NOMO-1 (cell line): Measurements from ENCODE around the gene SRL.

Source experiments
- DNase-seq, 2 experiments: peaks; one replicate each; lab custom pipeline; 2025; ENCODE audit not compliant: unreplicated experiment in 2 of 2; lab: John Stamatoyannopoulos, UW

Gene SRL

DNA sequence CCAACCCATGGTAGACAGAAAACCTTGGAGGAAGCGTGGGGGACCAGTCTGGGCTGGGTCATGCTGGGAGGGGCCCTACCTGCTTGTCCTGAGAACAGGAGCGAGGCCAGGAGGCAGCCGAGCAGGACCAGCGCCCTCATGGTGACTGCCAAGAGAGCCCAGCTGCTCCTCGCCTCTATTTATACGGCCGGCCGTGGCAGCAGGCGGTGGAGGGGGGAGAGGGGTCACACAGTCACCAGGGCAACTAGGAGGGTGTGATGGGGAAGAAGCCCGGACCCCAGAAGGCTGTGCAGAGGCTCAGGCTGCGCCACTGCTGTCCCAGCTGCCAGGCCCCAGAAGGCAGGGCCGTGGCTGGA lies at the start of gene SRL:
SRL (minus strand) TSS at position 153 of the 356 bp plus-strand sequence; CDS start at position 140, 13 bp downstream.
- DNase-seq = no peak

GRCh38 chr16:4290236-4290830 lies 48.5 kb upstream of the SRL start:
- DNase-seq = no peak

DNA sequence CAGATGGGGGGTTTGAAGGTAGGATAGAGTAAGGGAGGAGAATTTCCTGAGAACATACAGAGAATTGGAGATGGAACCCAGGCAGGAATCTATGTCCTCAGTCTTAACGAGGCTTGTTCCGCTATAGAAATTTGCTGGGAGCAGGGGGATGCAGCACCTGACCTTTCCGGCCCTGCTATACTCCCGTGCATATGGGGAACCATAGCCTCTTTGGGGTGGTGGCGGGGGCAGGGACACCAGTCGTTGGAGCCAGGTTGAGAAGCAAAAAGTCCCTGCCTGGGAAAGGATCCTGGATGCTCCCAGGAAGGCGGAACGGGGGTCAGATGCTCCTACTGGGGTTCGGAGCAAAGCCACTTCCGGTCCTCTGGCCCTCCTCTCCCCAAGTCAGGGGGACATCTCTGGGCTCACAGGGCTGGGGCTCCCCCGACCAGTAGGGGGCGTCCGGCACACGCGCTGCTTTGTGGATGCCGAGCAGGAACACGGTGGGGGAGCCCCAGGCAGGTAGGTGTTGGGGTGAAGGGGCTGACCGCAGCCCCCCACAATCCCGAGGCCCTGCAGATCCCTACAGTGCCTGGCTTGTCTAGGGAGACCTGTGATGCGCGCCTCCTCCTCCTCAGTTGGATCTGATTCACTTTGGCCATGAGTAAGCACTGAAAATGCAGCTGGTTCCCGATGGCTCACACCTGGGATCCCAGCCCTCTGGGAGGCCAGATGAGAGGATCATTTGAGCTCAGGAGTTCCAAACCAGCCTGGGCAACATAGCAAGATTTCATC lies 46.5 kb upstream of the SRL start:
- peak; percentile 19 to 24 for DNase-seq

- no peak for DNase-seq
Measured at GRCh38 chr16:4285167-4285566, 43.3 kb upstream of the SRL start.

DNA sequence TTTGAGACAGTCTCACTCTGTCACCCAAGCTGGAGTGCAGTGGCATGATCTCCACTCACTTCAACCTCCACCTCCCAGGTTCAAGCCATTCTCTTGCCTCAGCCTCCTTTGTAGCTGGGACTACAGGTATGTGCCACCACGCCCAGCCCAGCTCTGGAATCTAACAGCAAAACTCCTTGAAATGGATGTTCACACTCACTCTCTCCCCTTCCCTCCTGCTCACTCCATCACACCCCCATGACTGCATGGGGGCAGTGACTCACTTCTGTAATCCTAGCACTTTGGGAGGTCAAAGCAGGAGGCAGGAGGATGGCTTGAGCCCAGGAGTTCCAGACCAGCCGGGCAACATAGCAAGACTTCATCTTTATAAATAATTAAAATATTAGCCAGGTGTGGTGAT lies 42.1 kb upstream of the SRL start:
- DNase-seq = no peak

GRCh38 chr16:4283441-4283840 lies 41.6 kb upstream of the SRL start:
- peak in 1 of 2 experiments; percentile 21 for DNase-seq

DNA sequence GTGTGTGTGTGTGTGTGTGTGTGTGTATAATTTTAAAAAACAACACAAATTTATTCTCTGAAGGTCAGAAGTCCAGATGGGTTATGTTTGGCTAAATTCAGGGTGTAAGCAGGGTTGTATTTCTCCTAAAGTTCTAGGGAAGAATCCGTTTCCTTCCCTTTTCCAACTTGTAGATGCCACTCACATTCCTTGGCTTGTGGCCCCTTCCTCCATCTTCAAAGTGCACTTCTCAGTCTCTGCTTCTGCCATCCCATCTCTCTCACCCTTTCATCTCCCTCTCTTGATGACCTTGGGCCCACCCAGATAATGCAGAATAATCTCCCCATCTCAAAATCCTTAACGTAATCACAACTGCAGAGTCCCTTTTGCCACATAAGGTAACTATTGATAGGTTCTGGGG lies 38.7 kb upstream of the SRL start:
- no peak for DNase-seq

GRCh38 chr16:4277987-4278513 lies 36.2 kb upstream of the SRL start:
- no peak for DNase-seq

GRCh38 chr16:4275861-4276260 lies 34.0 kb upstream of the SRL start:
- no peak for DNase-seq

DNA sequence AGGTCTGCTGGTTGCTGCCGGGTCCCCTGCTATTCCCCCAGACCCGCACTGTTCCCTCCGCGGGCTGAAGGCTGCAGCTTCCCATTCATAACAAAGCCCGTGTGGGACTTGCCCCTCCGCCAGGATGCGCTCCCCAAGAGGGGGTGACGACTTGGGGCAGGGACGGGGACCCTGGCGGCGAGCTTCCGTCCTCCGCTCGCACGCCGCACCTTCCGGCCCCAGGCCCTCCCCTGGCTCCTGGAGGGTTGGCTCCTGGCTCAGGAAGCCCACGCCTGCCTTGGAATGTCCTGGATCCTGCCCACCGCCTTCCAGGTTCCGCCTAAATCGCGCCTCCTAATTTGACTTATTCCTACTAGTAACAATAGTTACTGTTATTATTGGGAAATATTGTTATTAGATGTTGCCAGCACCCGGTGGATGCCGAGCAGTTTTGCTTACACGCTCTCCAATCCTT lies 32.0 kb upstream of the SRL start:
- peak; percentile 37 to 63 for DNase-seq

DNA sequence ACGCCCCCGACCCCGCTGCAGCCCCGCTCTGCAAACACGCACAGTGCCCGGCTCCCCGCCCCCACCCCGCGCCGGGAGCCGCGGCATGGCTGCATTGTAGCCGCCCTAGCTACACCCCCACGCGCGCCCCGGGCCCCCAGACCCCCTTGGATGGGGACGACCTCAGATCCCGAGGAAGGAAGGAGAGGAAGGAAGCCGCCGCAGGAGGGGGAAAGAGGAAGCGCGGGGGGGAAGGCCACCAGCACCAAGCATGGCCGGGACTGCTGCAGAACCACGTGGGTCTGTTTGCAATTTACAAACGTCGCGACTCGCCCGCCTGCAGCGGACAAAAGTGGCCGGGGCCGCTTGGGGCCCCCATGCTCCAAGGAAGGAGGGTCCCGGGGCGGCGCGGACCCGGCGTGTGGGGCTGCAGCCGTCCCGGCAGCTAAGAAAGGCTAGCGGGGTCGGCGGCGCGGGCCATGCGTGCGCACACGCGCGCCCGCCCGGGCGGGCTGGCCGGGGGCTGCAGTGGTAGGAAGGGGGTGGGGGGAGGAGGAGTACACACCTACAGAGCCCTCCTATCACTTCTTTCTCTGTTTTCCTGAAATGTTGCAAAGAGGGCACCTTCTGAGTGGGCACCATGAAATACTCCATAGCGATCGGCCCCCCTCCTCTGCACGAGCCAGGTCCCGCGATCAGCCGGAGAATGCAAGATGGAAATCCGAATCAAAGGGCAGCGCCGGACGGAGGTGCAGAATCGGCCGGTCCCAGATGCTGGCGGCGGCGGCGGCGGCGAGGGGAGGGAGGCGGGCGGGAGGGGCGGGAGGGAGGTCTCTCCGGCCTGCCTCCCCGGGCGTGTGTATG lies 30.5 kb upstream of the SRL start:
- DNase-seq = peak; percentile 58 to 73

DNA sequence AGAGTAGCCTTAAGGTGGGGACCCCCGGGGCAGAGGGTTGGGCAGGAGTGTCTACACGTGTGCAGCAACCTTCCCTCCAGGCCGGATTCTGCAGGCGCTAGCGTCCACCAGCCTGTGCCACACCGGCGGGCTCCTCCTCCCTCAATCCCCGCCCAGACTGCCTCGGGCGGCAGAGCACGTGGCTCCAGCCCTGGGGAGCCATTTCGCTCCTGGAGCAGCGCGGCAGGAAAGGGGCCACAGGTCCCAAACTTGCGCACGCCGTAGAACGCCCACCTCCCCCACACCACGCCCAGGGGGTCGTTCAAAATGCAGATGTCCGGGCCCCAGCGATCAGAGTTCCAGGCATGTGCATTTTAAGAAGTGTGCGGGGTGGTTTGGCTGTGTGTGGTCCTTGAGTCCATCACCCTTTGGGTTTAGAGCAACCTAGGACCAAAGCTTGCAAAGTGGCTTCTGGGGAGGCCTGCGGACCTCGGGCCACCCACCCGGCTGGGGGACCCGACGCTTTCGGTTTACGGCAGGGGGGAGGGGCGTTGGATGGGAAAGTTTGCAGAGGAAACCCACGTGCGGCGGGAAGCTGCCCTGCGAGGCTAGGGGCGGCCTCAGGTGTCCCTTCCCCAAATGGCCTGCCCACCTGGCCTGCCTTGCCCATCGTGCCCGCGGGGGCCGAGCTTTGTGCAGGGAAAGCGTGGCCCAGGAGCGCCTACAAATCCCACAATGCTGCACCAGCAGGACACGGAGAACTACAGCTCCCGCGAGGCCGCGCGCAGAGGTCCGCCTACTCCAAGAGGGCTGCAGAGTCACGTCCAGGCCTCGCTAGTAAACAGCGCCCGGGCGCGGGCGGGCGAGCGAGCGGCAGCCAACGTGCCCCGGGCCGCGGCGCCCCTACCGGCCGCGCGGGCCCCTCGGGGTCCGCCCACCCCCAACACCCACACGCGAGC lies 29.6 kb upstream of the SRL start:
- DNase-seq = peak; percentile 92 to 94

DNA sequence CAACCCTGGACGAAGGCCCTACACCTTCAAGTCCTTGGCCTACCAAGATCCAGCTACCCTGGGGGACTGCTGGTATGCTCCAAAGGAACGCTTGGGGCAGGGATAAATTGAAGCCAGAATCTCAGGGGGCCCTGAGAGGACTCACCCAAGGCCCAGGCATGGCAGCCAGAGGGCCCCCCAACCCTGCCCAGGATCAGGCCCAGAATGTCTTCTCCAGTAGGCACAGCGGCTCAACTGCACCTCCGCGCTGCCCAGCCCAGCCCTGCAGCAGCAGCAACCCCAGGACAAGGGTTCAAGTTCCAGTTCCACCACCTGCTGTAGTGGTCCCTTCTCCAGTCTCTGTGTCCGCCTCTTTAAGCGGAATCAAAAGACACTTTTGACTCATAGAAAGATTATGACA lies 28.7 kb upstream of the SRL start:
- DNase-seq = no peak

DNA sequence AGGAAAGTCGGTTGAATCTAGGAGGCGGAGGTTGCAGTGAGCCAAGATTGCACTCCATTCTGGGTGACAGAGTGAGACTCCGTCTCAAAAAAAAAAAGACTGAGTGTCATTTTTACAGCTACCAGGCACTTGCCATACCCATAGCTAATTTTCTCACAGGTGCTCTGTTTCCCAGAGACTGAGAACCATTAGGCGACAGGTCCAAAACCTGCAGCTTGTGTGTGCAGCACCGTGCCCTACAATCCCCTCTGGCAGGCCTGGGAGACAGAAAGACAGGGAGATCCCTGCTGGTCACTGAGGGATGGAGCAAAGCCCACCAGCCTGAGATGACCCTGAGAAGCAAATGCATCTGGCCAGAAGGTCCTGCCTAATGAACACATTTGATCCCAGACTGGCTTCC lies 28.2 kb upstream of the SRL start:
- no peak for DNase-seq

DNA sequence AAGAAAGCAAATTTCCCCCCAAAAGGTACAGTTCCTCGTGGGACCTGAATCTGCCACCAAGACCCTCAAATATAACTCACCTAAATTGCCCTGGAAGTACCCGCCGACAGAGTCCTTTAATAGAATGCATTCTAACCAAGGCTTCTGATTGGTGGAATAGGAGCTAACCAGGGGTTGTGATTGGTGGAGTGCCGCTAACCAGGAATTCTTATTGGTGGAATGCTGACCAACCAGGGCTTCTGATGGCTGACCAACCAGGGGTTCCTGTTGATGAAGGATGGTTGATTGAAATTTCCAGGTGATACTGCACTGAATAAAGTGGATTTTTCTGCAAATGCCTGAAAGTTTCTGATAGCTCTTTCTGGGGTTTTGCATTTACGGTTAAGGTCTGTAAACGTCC lies 24.5 kb upstream of the SRL start:
- no peak for DNase-seq

- DNase-seq = no peak
Measured at GRCh38 chr16:4265676-4266075, 23.8 kb upstream of the SRL start.

DNA sequence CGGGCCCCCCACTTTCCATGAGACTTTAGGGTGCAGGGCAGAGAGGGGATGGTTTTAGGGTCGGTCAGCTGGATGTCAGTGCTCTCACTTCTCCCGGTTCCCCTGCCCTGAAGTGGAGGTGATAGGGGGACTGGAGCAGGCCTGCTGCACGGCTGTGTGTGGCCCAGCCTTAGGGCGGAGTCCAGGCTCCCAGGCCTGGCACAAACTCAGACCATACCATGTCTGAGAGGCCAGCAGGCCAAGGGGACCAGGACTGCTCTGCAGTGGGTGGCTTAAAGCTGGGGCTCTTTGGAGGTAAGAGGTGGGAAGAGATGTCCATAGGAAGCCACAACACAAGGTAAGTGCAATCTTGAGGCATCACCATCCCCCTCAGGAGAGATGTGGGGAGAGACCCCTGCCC lies 22.7 kb upstream of the SRL start:
- no peak for DNase-seq

DNA sequence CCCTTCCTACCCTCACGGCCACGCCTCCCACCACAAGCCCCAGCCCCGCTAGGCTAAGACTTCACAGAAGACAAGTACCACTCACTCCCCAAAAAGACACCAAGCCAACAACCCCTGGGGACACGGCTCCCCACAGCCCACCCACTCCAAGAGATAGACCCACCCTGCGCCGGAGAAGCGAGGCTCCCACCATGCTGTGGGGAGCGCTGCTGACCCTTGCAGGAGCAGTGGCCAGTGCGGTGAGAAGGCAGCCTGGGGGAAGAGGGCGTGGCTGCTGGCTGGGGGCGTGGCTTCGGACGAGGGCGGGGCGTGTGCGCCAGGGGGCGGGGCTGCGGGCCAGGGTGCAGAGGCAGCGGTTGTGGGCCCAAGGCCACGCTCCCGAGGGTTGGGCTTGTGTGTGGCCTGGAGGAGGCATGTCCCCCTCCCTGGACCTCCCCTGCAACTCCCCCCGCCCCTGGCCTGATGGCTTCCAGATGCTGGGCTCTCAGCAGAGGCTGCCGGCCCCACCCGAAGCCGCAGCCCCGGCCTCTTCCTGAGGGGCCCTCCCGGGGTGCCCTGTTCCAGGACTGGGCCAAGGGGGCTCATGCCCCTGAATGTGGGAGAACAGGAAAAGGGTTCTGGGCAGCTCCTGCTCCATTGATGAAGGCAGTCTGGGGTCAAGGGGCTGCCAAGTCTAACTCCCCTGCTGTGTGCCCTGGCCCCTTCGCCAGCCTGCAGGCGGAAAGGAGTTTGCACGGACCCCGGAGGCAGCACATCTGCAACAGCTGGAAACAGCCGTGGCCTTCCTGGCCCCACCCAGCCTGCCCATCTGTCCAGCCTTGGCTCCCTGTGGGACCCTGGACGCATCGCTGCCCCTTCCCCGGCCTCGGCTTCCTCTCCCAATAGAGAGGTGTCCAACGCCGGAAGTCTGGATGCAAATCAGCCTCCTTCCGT lies 21.9 kb upstream of the SRL start:
- DNase-seq = no peak

DNA sequence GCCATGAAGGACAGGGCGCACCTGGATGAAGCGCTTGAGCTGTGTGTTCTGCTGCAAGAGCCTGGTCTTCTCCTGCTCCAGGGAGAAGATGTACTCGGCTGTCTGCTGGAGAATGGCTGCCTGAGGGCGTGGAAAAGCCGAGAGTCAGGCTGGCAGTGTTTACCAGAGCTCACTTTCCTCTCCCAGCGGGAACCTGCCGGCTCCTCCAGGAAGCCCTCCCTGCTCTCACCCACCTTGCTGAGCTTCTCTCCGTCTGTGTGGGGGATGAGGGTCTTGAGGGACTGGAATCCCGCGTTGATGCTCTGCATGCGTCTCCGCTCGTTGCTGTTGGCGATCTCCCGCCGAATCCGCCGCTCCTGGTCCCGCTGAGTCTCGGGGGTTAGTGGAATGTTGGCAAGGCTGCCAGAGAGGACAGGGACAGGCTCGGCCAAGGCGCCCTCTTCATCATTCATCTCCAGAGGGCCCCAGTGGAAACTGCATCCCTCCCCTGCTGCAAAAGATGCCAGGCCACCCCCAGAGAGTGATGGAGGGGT lies 20.5 kb upstream of the SRL start:
- DNase-seq = no peak
